Heart right ventricle (tissue), 16 donors: ENCODE results near the gene RPL29. TPM values are rescaled to one million over a fixed set of nuclear protein-coding genes. Genes with fewer than 3 reads are reported as not detected.

Experiments used
- ATAC-seq, 8 donors: fragments of 200-7000 bp; cut with Tn5 transposase; one replicate each; pipeline ENCODE4 v1.9.1; 2020; ENCODE audit warnings: mild to moderate bottlenecking in 8 of 8, moderate library complexity in 8 of 8, moderate number of reproducible peaks in 1 of 8
- DNase-seq, 2 donors: peaks; one replicate each; pipeline ENCODE4 v3.0.0-alpha.2; 2020
- H3K27ac ChIP-seq, 10 donors: fragments of 200-600 bp; sonication (generic) in 2 of 10; one replicate each; pipeline versions ENCODE4 v1.5.0 to v1.8.0; 2020 to 2022; ENCODE audit warnings: mild to moderate bottlenecking in 3 of 10
- H3K27me3 ChIP-seq, 7 donors: fragments of 200-600 bp; one replicate each; pipeline ENCODE4 v1.8.0; 2021 to 2022; ENCODE audit warnings: mild to moderate bottlenecking in 2 of 7
- H3K36me3 ChIP-seq, 9 donors: fragments of 200-600 bp; sonication (generic) in 1 of 9; one replicate each; pipeline versions ENCODE4 v1.5.0 to v1.8.0; 2020 to 2022; ENCODE audit warnings: mild to moderate bottlenecking in 2 of 9
- H3K4me1 ChIP-seq, 9 donors: fragments of 200-600 bp; sonication (generic) in 1 of 9; one replicate each; pipeline versions ENCODE4 v1.5.0 to v1.8.0; 2020 to 2022; ENCODE audit warnings: mild to moderate bottlenecking in 4 of 9
- H3K4me3 ChIP-seq, 10 donors: fragments of 200-600 bp; sonication (generic) in 2 of 10; one replicate each; pipeline versions ENCODE4 v1.5.0 to v1.8.0; 2020 to 2022; ENCODE audit warnings: mild to moderate bottlenecking in 7 of 10, moderate library complexity in 2 of 10
- H3K9me3 ChIP-seq, 11 donors: fragments of 200-600 bp in 10 of 11; sonication (generic) in 2 of 11; one replicate each; pipeline versions ENCODE4 v1.5.0 to v1.8.0; 2013 to 2022; ENCODE audit warnings: mild to moderate bottlenecking in 2 of 11, control low read depth in 1 of 11, moderate library complexity in 1 of 11
- WGBS, 2 donors: extraction: QIAGEN DNeasy Blood & Tissue Kit; methylation state at CpG; one replicate each; pipeline ENCODE4 v1.1.7; 2013; ENCODE audit warnings: inconsistent platforms in 1 of 2; 5-methylcytosine and 5-hydroxymethylcytosine counted together
- intact Hi-C, 10 donors: fragments of 100-400 bp; cut with DNase I; formaldehyde crosslinking; loops; one replicate each; pipeline versions ENCODE4 v1.11.1 to v1.14.2; 2022
- polyA plus RNA-seq, 2 donors: library from polyadenylated mRNA; stranded (reverse); fragments of 200-250 nt; gene quantifications; one replicate each; pipeline ENCODE4 v1.2.3, GENCODE V29; 2013
- total RNA-seq, 10 donors: library from RNA; stranded (reverse); fragmentation: NEBNext Ultra II Directional in 3 of 10; extraction: Animal tissue kit (Norgen Biotek cat#: 25700) in 3 of 10; gene quantifications; one replicate each; pipeline versions ENCODE4 v1.2.1 to v1.2.4, GENCODE V29; 2021 to 2023
- TF ChIP-seq, protein P1 (sequence below), 9 donors: fragments of 200-600 bp; sonication (generic) in 2 of 9; IDR thresholded peaks; one replicate each; pipeline versions ENCODE4 v1.5.0 to v1.8.0; 2021 to 2022; ENCODE audit warnings: antibody characterized with exemption in 9 of 9, mild to moderate bottlenecking in 5 of 9, moderate library complexity in 1 of 9
- donor health status: Arrhythmogenic right ventricular cardiomyopathy.
- donor health status: ischemic (EF 13 %, LVEDD 7.1; RV severe dilation, severe dysfunction).
- donor health status: healthy with polysubstance abuse.
- donor health status: DM: no; HTN: yes; CAD: no.
- donor health status: DM: no; HTN: no; CAD: no.
- donor health status: ischemic (EF 25% LVEDD 6.9; RV normal size, moderate dysfunction).
- donor health status: ischemic (EF 25% LVEDD 5.7; RV mildly dilated, moderate dysfunction).
- donor health status: healthy.
- donor health status: DM: yes; HTN: yes; CAD: no.
- donor health status: Ischemic cardiomyopathy.
- donor health status: ischemic (EF 35%, LVEDD 5.7; RV mildly dilated, moderate dysfunction).
- donor health status: nonischemic (EF 11% LVEDD 7.7; RV severe dilation, severe dysfunction).
- donor health status: DM: yes; HTN: yes; CAD: no.
- donor health status: PGD.
- donor health status: ischemic (EF 29% LVEDD 5.4; RV normal size, mild dysfunction).
- donor health status: nonischemic (EF 23%, LVEDD 6.1; RV moderate dilation, normal function).

RPL29 gene
- total and polyA plus RNA-seq, 12 donors: 505 to 1,915 (median 643) TPM

GRCh38 chr3:51968883-51969678, 26.6 kb downstream of the RPL29 start:
- no peak for DNase-seq
- TF ChIP-seq, protein P1, sequence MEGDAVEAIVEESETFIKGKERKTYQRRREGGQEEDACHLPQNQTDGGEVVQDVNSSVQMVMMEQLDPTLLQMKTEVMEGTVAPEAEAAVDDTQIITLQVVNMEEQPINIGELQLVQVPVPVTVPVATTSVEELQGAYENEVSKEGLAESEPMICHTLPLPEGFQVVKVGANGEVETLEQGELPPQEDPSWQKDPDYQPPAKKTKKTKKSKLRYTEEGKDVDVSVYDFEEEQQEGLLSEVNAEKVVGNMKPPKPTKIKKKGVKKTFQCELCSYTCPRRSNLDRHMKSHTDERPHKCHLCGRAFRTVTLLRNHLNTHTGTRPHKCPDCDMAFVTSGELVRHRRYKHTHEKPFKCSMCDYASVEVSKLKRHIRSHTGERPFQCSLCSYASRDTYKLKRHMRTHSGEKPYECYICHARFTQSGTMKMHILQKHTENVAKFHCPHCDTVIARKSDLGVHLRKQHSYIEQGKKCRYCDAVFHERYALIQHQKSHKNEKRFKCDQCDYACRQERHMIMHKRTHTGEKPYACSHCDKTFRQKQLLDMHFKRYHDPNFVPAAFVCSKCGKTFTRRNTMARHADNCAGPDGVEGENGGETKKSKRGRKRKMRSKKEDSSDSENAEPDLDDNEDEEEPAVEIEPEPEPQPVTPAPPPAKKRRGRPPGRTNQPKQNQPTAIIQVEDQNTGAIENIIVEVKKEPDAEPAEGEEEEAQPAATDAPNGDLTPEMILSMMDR (IDR thresholded peaks at IDR 0.05): no peak
- peaks cover 0 to 20% (median 0%) of the 10 kb centered on the region in 7 donors for H3K27me3 ChIP-seq
- intact Hi-C loops: no loop called here
- peaks cover 0 to 16% (median 0%) of the 10 kb centered on the region in 9 donors for H3K36me3 ChIP-seq
- ATAC-seq: no peak
- peaks cover 12 to 68% (median 37%) of the 10 kb centered on the region in 9 donors for H3K4me1 ChIP-seq
- WGBS, 2 donors: 84 to 90% methylated on average over 6 of the region's 6 CpGs
- no peaks in the 10 kb centered on the region for H3K9me3 ChIP-seq
- peak overlapping the region in 1 of 10 donors; percentile 85 for H3K4me3 ChIP-seq
- H3K27ac ChIP-seq: peak overlapping the region in 5 of 10 donors; percentile 88 to 98 (median 96)

- intact Hi-C loops: no loop called here
- ATAC-seq (peak in 7 of 8 donors; percentile 2 to 28 (median 11)), DNase-seq (peak in 1 of 2 donors; percentile 42)
- WGBS, 2 donors: 18 to 20% methylated on average over 11 of the region's 11 CpGs
- Histone ChIP-seq H3K27ac (peak overlapping the region; percentile 80 to 98 (median 96)), H3K4me3 (peak overlapping the region; percentile 39 to 85 (median 77)), H3K27me3 (peaks cover 0 to 20% (median 0%) of the 10 kb centered on the region in 7 donors), H3K36me3 (peaks cover 0 to 16% (median 0%) of the 10 kb centered on the region in 9 donors), H3K4me1 (peaks cover 18 to 70% (median 41%) of the 10 kb centered on the region in 9 donors), H3K9me3 (no peaks in the 10 kb centered on the region)
- TF ChIP-seq, protein P1 (IDR thresholded peaks at IDR 0.05): no peak
Observed at GRCh38 chr3:51968170-51968775, 27.4 kb downstream of the RPL29 start.

DNA sequence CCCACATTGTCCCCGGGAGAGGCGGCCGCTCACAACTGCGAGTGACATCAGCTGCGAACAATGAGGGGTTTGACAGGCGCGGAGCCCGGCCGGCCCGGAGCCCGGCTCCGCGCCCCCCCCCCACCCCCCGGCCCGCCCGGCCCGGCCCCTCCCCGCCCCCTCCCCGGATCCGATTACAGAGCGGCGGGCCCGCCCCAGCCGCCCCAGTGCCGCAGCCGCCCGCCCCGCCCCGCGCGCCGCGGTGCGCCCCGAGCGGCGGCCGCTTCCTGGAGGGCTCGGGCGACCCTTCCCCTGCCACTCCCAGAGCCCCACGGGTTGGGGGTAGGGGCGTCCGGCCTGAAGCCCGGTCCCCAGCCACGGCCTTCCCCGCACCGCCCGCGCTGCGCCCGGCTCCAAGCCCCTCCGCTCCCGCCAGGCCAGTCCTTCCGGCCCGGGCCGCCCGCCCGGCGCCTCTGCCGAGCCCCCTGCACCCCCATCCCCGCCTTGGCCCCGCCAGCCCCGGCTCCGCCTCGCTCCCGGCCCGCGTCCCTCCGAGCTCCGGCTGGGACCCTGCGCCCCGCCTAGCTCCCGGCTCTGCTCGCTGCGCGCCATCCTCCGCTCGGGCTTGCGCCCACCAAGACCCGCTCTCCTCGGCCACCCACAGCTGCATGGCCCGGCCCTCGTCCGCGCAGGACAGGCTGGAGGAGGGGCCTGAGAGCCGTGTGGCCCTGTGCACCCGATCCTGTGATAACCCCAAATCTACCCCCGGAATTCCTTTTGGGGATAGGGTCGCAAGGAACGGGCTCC, 28.1 kb downstream of the RPL29 start, which contains the start of gene PCBP4:
PCBP4 (minus strand) TSS at position 71 of the 786 bp plus-strand sequence. CDS start 6,214 bp downstream, outside the sequence.
- peak; percentile 80 for DNase-seq
- Histone ChIP-seq H3K4me3 (peak within 1 kb of the TSS; percentile 62 to 85 (median 77)), H3K27ac (peak within 1 kb of the TSS; percentile 88 to 98 (median 96)), H3K4me1 (peaks cover 25 to 70% (median 45%) of the 10 kb centered on the region in 9 donors), H3K27me3 (peaks cover 0 to 20% (median 0%) of the 10 kb centered on the region in 7 donors), H3K9me3 (no peaks in the 10 kb centered on the region), H3K36me3 (peaks cover 0 to 16% (median 0%) of the 10 kb centered on the region in 9 donors)
- intact Hi-C loops: loop anchor here in 2 of 10 donors (2.0 kb wide), 1 partner anchor 25 kb away; the partner anchor contains the start of gene PARP3 (in 2 of the 2)
- TF ChIP-seq, protein P1 (IDR thresholded peaks at IDR 0.05): peak in 1 of 9 donors; percentile 11
- peak; percentile 54 to 84 (median 68) for ATAC-seq
- 0 to 1% methylated on average over 72 to 90 of the region's 90 CpGs for WGBS, 2 donors
